B cell (primary cell): ENCODE data around the gene ZNF808.

Experiments
- CTCF ChIP-seq: fragments of 200-600 bp; IDR thresholded peaks from one replicate; pipeline ENCODE4 v1.8.0; 2022; ENCODE audit warnings: antibody characterized with exemption, mild to moderate bottlenecking
- EZH2 ChIP-seq: IDR thresholded peaks from 2 replicates; pipeline ENCODE4 v1.6.1; 2012; ENCODE audit warnings: borderline replicate concordance, low read depth, mild to moderate bottlenecking, moderate library complexity, low read length; ENCODE audit not compliant: insufficient read depth, poor library complexity, severe bottlenecking

GRCh38 chr19:52603558-52604207 lies 76.2 kb downstream of the ZNF808 start:
- no peak for TF ChIP-seq EZH2
- no peak for TF ChIP-seq CTCF
